PFSK-1 (cell line): ENCODE data around the gene C2orf74.

Experiments used
- FOXP2 ChIP-seq: optimal IDR thresholded peaks from 2 replicates; pipeline ENCODE3; 2011; ENCODE audit warnings: borderline replicate concordance, control low read depth, inconsistent platforms; ENCODE audit not compliant: insufficient read depth; ENCODE audit errors: extremely low read length, extremely low read depth
- POLR2AphosphoS5 ChIP-seq: IDR thresholded peaks from 2 replicates; pipeline ENCODE4 v1.6.1; 2012; ENCODE audit warnings: low read depth, mild to moderate bottlenecking, control low read depth, low read length, moderate library complexity
- SIN3A ChIP-seq: IDR thresholded peaks from 2 replicates; pipeline ENCODE4 v1.6.1; 2012; ENCODE audit warnings: mild to moderate bottlenecking, low read length, moderate library complexity, borderline replicate concordance; ENCODE audit not compliant: insufficient read depth
- TAF1 ChIP-seq: IDR thresholded peaks from 2 replicates; pipeline ENCODE4 v1.6.1; 2012; ENCODE audit warnings: low read length, control low read depth, borderline replicate concordance; ENCODE audit not compliant: insufficient read depth
- TF ChIP-seq, protein P1 (sequence below), 2 experiments: IDR thresholded peaks; 2 replicates each; pipeline versions ENCODE4 v1.6.1 to v1.8.0; 2011 to 2012; ENCODE audit warnings: low read depth in 2 of 2, low read length in 2 of 2, control low read depth in 1 of 2, inconsistent platforms in 1 of 2, mild to moderate bottlenecking in 1 of 2, moderate library complexity in 1 of 2; ENCODE audit not compliant: insufficient read depth in 1 of 2

Gene C2orf74

DNA sequence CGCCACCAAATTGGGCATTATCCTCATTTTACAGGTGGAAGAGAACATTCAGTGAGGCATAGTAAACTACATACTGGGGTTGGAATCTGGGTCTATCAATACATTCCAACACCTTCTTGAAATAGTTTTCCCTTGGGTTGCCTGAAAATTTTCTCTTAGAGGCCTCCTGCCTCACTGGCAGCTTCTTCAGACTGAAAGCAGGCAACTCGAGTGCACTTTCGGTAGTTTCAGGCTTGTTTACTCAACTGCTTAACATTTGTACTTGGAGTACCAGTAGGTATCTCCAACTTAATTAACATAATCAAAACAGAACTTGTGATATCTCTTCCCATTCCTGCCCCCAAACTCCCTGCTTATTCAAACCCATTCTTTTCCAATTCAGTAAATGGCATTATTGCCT lies 36.2 kb upstream of the C2orf74 start:
- TF ChIP-seq, protein P1, sequence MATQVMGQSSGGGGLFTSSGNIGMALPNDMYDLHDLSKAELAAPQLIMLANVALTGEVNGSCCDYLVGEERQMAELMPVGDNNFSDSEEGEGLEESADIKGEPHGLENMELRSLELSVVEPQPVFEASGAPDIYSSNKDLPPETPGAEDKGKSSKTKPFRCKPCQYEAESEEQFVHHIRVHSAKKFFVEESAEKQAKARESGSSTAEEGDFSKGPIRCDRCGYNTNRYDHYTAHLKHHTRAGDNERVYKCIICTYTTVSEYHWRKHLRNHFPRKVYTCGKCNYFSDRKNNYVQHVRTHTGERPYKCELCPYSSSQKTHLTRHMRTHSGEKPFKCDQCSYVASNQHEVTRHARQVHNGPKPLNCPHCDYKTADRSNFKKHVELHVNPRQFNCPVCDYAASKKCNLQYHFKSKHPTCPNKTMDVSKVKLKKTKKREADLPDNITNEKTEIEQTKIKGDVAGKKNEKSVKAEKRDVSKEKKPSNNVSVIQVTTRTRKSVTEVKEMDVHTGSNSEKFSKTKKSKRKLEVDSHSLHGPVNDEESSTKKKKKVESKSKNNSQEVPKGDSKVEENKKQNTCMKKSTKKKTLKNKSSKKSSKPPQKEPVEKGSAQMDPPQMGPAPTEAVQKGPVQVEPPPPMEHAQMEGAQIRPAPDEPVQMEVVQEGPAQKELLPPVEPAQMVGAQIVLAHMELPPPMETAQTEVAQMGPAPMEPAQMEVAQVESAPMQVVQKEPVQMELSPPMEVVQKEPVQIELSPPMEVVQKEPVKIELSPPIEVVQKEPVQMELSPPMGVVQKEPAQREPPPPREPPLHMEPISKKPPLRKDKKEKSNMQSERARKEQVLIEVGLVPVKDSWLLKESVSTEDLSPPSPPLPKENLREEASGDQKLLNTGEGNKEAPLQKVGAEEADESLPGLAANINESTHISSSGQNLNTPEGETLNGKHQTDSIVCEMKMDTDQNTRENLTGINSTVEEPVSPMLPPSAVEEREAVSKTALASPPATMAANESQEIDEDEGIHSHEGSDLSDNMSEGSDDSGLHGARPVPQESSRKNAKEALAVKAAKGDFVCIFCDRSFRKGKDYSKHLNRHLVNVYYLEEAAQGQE (IDR thresholded peaks at IDR 0.05; ENCODE audit: insufficient read depth in 1 of 2, low read depth in 2 of 2, low read length in 2 of 2): no peak
- TF ChIP-seq SIN3A (no peak), FOXP2 (no peak), TAF1 (no peak), POLR2AphosphoS5 (no peak)

DNA sequence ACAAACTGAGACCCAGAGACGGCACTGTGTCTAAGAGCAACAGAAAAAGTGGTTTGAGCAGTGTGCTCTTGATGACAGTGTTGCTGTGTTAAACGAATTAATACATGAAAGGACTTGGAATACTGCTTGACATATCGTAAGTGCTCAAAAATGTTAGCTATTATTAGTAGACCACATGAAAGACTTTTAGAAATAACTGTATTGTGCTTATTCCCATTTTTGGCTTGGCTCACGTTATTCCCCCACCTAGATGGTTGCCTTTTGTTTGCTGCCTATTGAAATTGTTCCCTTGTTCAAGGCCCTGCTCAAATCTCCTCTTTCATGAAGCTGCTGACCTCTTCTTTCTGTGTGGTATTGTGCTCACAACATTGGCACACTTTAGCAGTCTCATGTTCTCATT lies 27.8 kb upstream of the C2orf74 start:
- TF ChIP-seq POLR2AphosphoS5 (no peak), FOXP2 (no peak), SIN3A (no peak), TAF1 (no peak)
- TF ChIP-seq, protein P1 (IDR thresholded peaks at IDR 0.05; ENCODE audit: insufficient read depth in 1 of 2, low read depth in 2 of 2, low read length in 2 of 2): no peak

DNA sequence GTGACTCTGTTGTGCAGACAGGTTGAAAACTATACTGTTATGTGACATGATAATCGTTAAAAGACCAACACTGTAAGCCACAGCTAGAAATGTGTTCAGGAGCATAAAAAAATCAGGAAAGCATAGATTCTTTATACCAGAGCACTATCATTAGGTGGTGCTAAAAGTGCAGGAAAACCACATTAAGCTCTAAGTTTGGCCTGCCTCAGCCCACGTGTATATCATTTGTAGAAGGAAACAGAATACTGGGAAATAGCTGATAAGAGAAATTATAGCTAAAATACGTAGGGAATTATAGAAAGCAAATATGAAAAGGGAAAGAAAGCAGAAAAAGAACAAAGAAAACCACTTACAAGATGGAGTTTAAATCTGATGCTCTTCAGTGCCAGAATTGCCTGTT lies 26.5 kb upstream of the C2orf74 start:
- TF ChIP-seq, protein P1 (IDR thresholded peaks at IDR 0.05; ENCODE audit: insufficient read depth in 1 of 2, low read depth in 2 of 2, low read length in 2 of 2): no peak
- no peak for TF ChIP-seq FOXP2

DNA sequence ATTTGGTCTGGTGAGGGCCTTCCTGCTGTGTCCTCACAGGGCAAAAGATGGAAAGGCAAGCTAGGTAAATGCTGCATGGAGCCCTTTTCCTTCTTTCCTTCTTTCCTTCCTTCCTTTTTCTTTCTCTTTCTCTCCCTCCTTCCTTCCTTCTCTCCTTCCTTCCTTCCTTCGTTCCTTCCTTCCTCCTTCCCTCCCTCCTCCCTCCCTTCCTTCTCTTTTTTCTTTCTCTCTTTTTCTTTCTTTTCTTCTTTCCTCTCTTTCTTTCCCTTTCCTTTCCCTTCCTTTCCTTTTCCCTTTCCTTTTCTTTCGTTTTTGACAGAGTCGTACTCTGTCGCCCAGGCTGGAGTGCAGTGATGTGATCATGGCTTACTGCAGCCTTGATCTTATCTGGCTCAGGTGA lies 23.1 kb upstream of the C2orf74 start:
- TF ChIP-seq POLR2AphosphoS5 (no peak), FOXP2 (no peak), SIN3A (no peak), TAF1 (no peak)
- TF ChIP-seq, protein P1 (IDR thresholded peaks at IDR 0.05; ENCODE audit: insufficient read depth in 1 of 2, low read depth in 2 of 2, low read length in 2 of 2): no peak

DNA sequence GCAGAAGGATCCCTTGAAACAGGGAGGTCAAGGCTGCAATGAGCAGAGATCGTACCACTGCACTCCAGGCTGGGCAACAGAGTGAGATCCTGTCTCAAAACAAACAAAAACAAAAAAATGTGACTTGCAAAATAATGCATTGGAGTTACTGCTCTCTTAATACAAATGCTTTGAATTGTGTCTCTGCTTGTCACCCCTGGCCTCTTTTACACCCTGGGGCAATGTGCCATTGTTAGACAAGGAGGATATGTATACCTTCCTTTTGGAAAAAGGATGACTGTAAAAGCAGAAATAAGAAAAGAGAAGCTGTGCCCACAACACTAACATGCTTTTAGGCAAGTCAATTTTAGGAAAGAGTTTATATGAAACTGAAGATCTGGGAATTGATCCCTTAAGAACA lies 20.8 kb upstream of the C2orf74 start:
- no peak for TF ChIP-seq SIN3A
- no peak for TF ChIP-seq TAF1
- no peak for TF ChIP-seq FOXP2
- TF ChIP-seq, protein P1 (IDR thresholded peaks at IDR 0.05; ENCODE audit: insufficient read depth in 1 of 2, low read depth in 2 of 2, low read length in 2 of 2): no peak
- no peak for TF ChIP-seq POLR2AphosphoS5
